Lower leg skin (tissue), 4 donors: ENCODE results near the gene MGRN1. TPM values are rescaled to one million over a fixed set of nuclear protein-coding genes. Genes with fewer than 3 reads are reported as not detected.

Experiments
- DNase-seq, 2 donors: peaks; one replicate each; pipeline ENCODE4 v3.0.0-alpha.2; 2019; ENCODE audit warnings: low spot score in 2 of 2
- H3K4me3 ChIP-seq: fragments of 200-600 bp; sonication (generic); 2 replicates; pipeline ENCODE4 v1.5.1; 2017; ENCODE audit warnings: mild to moderate bottlenecking, low read depth; ENCODE audit not compliant: poor library complexity, severe bottlenecking
- POLR2A ChIP-seq, 2 donors: fragments of 450-650 bp; IDR thresholded peaks; one replicate each; pipeline ENCODE4 v1.6.1; 2016 to 2017; ENCODE audit warnings: antibody characterized with exemption in 2 of 2, mild to moderate bottlenecking in 1 of 2, moderate library complexity in 1 of 2
- WGBS, 2 donors: methylation state at CpG; one replicate each; pipeline ENCODE4 v1.1.5; 2018; 5-methylcytosine and 5-hydroxymethylcytosine counted together
- intact Hi-C: fragments of 100-400 bp; cut with DNase I; formaldehyde crosslinking; loops from one replicate; pipeline ENCODE4 v1.15.0; 2023; ENCODE audit warnings: low total_unique reads
- total RNA-seq, 4 donors: library from RNA; depleted of rRNA; stranded (reverse); fragments of >200 nt; gene quantifications; one replicate each; pipeline ENCODE4 v1.1.0, GENCODE V29; 2016
- TF ChIP-seq, protein P1 (sequence below), 3 donors: fragments of 450-650 bp; IDR thresholded peaks; one replicate each; pipeline ENCODE4 v1.5.1; 2016; ENCODE audit warnings: antibody characterized with exemption in 3 of 3, mild to moderate bottlenecking in 3 of 3, moderate library complexity in 2 of 3

MGRN1 gene
- total RNA-seq, 4 donors from 2014 or later: 35.3 to 53.4 (median 40.1) TPM

DNA sequence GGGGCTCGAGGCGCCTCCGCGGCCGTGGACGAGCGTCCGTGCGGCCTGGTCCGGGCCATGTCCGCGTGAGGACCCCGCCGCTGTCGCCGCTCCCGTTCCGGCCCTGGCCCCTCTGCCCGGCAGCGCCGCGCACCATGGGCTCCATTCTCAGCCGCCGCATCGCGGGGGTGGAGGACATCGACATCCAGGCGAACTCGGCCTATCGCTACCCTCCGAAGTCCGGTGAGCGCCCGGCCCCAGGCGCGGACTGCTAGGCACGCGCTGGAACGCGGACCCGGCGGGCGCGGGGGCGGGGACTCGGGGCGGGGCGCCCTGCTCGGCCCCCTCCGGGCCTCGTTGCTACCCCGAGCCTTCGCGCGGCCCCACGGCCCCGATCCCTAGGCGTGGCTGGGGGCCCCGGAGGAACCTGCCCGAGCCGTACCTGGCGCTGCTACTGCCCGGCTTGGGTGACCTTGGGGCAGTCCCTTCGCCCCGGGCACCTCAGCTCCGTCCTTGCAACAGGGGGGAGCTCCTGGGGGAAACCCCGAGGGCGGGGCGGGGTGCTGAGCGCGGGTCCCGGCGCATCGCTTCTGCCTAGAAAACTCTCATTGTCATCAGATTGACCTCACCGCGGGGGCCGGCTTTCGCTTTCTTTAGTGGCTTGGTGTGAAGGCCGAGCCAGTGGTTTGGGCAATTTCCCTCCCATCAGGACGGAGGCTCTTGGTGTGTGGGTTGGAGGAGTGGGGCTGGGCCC lies 367 bp downstream of the MGRN1 start:
- peak; percentile 64 to 94 for DNase-seq
- 0% methylated on average over 11 to 33 of the region's 80 CpGs for WGBS, 2 donors
- H3K4me3 ChIP-seq: peak overlapping the region; percentile 94
- TF ChIP-seq POLR2A (IDR thresholded peaks at IDR 0.05): peak in 1 of 2 donors; percentile 68
- TF ChIP-seq, protein P1, sequence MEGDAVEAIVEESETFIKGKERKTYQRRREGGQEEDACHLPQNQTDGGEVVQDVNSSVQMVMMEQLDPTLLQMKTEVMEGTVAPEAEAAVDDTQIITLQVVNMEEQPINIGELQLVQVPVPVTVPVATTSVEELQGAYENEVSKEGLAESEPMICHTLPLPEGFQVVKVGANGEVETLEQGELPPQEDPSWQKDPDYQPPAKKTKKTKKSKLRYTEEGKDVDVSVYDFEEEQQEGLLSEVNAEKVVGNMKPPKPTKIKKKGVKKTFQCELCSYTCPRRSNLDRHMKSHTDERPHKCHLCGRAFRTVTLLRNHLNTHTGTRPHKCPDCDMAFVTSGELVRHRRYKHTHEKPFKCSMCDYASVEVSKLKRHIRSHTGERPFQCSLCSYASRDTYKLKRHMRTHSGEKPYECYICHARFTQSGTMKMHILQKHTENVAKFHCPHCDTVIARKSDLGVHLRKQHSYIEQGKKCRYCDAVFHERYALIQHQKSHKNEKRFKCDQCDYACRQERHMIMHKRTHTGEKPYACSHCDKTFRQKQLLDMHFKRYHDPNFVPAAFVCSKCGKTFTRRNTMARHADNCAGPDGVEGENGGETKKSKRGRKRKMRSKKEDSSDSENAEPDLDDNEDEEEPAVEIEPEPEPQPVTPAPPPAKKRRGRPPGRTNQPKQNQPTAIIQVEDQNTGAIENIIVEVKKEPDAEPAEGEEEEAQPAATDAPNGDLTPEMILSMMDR (IDR thresholded peaks at IDR 0.05): no peak
- intact Hi-C loops: no loop called here

DNA sequence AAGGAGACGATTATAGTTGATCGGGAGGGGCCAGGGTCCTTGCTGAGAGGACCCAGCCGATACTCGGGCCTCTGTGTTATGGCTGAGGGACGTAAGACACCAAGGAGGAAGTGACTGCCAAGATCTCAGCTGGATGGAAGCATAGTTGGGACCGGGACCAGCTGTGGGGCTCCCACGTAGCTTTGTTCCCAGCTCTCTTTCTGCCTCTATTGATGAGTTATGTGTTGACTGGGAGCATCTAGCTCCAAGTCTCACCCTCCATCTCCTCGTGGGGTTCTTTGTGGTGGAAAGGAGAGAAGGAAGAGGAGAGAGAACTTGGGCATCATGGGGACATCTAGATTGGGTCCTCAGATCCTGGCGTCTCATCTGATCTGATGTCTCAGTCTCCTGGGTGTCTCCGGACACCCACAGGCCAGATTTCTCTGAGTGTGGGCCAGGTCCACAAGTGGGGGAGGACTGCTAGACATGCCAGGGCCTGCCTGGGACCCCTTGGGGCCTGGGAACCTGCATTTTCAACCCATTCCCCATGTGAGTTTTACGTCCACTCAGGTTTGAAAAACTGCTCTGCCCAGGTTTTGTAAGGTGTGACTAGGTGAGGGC lies 1.0 kb downstream of the MGRN1 start:
- 6 to 10% methylated on average over 9 to 10 of the region's 11 CpGs for WGBS, 2 donors
- peak overlapping the region; percentile 94 for H3K4me3 ChIP-seq
- DNase-seq: no peak
- intact Hi-C loops: no loop called here
- no peak for TF ChIP-seq POLR2A (IDR thresholded peaks at IDR 0.05)
- TF ChIP-seq, protein P1 (IDR thresholded peaks at IDR 0.05): no peak

DNA sequence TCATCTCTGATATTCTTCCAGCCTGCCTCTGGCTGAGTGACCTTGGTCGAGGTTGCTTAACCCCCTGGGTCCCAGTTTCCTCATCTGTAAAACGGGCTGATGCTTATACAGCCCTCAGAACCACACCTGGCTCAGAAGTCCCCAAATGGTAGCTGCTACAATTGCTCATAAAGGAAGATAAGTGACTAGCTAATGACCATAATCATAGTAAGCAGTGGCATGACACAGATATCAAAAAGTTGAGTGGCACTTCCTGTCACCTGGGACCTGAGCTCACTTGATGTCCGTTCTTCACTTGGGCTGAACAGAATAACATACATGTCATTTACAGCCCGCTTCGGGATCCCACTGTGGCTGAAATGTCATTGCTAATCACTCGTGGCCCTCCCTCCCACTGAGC lies 1.8 kb downstream of the MGRN1 start:
- no peak for DNase-seq
- WGBS, 2 donors: 55 to 58% methylated on average over 6 of the region's 6 CpGs
- H3K4me3 ChIP-seq: no peak overlapping the region
- TF ChIP-seq POLR2A (IDR thresholded peaks at IDR 0.05): no peak
- TF ChIP-seq, protein P1 (IDR thresholded peaks at IDR 0.05): no peak
- intact Hi-C loops: no loop called here

DNA sequence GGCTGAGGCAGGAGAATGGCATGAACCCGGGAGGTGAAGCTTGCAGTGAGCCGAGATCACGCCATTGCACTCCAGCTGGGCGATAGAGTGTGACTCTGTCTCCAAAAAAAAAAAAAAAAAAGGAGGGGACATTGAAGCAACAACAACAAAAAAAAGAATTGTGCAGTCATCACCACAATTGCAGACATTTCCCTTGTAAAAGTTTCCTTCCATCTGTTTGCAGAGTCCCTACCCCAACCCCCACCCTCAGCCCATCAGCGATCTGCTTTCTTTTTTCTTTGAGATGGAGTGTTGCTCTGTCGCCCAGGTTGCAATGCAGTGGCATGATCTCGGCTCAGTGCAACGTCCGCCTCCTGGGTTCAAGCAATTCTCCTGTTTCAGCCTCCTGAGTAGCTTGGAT lies 3.7 kb downstream of the MGRN1 start:
- no peak for DNase-seq
- 90 to 93% methylated on average over 9 of the region's 9 CpGs for WGBS, 2 donors
- intact Hi-C loops: no loop called here
- TF ChIP-seq, protein P1 (IDR thresholded peaks at IDR 0.05): no peak
- no peak for TF ChIP-seq POLR2A (IDR thresholded peaks at IDR 0.05)
- no peak overlapping the region for H3K4me3 ChIP-seq

DNA sequence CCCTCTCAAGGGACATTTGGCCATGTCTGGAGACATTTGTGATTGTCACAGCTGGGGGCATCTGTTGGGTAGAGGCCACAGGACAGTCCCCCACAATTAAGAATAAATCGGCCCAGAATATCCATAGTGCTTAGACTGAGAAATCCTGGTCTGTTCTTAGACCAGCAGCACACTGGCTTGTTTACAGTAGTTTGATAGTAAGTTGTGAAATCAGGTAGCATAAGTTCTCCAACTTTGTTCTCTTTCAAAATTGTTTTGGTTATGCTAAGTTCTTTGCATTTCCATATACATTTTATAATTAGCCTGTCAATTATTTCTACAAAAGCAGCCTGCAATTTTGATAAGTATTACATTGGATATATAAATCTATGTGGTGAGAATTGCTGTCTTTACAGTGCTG lies 6.8 kb downstream of the MGRN1 start:
- DNase-seq: no peak
- intact Hi-C loops: no loop called here
- TF ChIP-seq POLR2A (IDR thresholded peaks at IDR 0.05): no peak
- TF ChIP-seq, protein P1 (IDR thresholded peaks at IDR 0.05): no peak
- no peak overlapping the region for H3K4me3 ChIP-seq
- WGBS, 2 donors: 96 to 100% methylated on average over 1 of the region's 1 CpG
